ENCODE data around the gene FNBP1. TPM values are rescaled to one million over a fixed set of nuclear protein-coding genes. Genes with fewer than 3 reads are reported as not detected.
"Not testable (repeated sequence)": the region's sequence is repeated elsewhere in the genome, so short reads cannot be mapped to it uniquely, and the experiment has no call there.

Gene FNBP1
- total RNA-seq, 1 experiment from 2014 or later = 80.7 TPM

GRCh38 chr9:129983891-129984290, 59.1 kb downstream of the FNBP1 start:
- CTCF ChIA-PET = no interaction called here
- no peaks in the 10 kb centered on the region; the same call in 1 of the 2 replicates for H3K36me3 ChIP-seq (ENCODE audit: low read depth)
- H3K9me3 ChIP-seq (ENCODE audit: insufficient read depth, low read depth) = no peaks in the 10 kb centered on the region
- no peaks in the 10 kb centered on the region for H3K4me1 ChIP-seq (replicated peaks; ENCODE audit: insufficient read depth)
- no peak overlapping the region for H3K4me2 ChIP-seq
- TF ChIP-seq EZH2 (IDR thresholded peaks at IDR 0.05; ENCODE audit: low read depth) (no peak), CTCF (conservative IDR thresholded peaks at IDR 0.05) (no peak)
- no TSS peak for BruUV-seq (replicated peaks)
- H3K27ac ChIP-seq = no peak overlapping the region
- no peak overlapping the region for H2AFZ ChIP-seq
- POLR2A ChIA-PET (ENCODE audit: unreplicated experiment) = no interaction called here
- DNase-seq = no peak
- H3K27me3 ChIP-seq (ENCODE audit: insufficient read depth, low read depth) = no peaks in the 10 kb centered on the region
- H3F3A ChIP-seq (ENCODE audit: insufficient read depth, low read depth) = no peaks in the 10 kb centered on the region; the same call in 1 of the 2 replicates
- no peaks in the 10 kb centered on the region for H3K9me2 ChIP-seq (ENCODE audit: insufficient read depth)
- H3K79me2 ChIP-seq (ENCODE audit: low read depth) = no peaks in the 10 kb centered on the region
- H3K4me3 ChIP-seq = no peak overlapping the region
- H4K20me1 ChIP-seq (ENCODE audit: insufficient read depth) = no peaks in the 10 kb centered on the region
- intact Hi-C loops (cut with micrococcal nuclease; ENCODE audit: unreplicated experiment) = no loop called here

GRCh38 chr9:129981180-129981907, 61.6 kb downstream of the FNBP1 start:
- CTCF ChIA-PET = no interaction called here
- no peaks in the 10 kb centered on the region for H3K27me3 ChIP-seq (ENCODE audit: insufficient read depth, low read depth)
- H3K9me3 ChIP-seq (ENCODE audit: insufficient read depth, low read depth) = no peaks in the 10 kb centered on the region
- TF ChIP-seq EZH2 (IDR thresholded peaks at IDR 0.05; ENCODE audit: low read depth) = no peak
- no peak for TF ChIP-seq CTCF (conservative IDR thresholded peaks at IDR 0.05)
- no peaks in the 10 kb centered on the region for H4K20me1 ChIP-seq (ENCODE audit: insufficient read depth)
- H3K4me1 ChIP-seq (replicated peaks; ENCODE audit: insufficient read depth) = no peaks in the 10 kb centered on the region
- H3F3A ChIP-seq (ENCODE audit: insufficient read depth, low read depth) = no peaks in the 10 kb centered on the region; the same call in 1 of the 2 replicates
- H3K79me2 ChIP-seq (ENCODE audit: low read depth) = no peaks in the 10 kb centered on the region
- H3K9me2 ChIP-seq (ENCODE audit: insufficient read depth) = no peaks in the 10 kb centered on the region
- BruUV-seq (replicated peaks) = no TSS peak
- no peak overlapping the region for H3K27ac ChIP-seq
- no peak for DNase-seq
- POLR2A ChIA-PET (ENCODE audit: unreplicated experiment) = no interaction called here
- no peak overlapping the region for H3K4me3 ChIP-seq
- no peak overlapping the region for H3K4me2 ChIP-seq
- no peaks in the 10 kb centered on the region; the same call in 1 of the 2 replicates for H3K36me3 ChIP-seq (ENCODE audit: low read depth)
- intact Hi-C loops (cut with micrococcal nuclease; ENCODE audit: unreplicated experiment) = no loop called here
- no peak overlapping the region for H2AFZ ChIP-seq

GRCh38 chr9:129980224-129980623, 62.8 kb downstream of the FNBP1 start:
- H2AFZ ChIP-seq; H3K27ac ChIP-seq; H3K4me2 ChIP-seq; H3K9me3 ChIP-seq (ENCODE audit: insufficient read depth, low read depth); H3K36me3 ChIP-seq (ENCODE audit: low read depth); H3K9me2 ChIP-seq (ENCODE audit: insufficient read depth); H4K20me1 ChIP-seq (ENCODE audit: insufficient read depth); POLR2A ChIA-PET (ENCODE audit: unreplicated experiment); intact Hi-C loops (cut with micrococcal nuclease; ENCODE audit: unreplicated experiment); H3K4me1 ChIP-seq (replicated peaks; ENCODE audit: insufficient read depth); H3F3A ChIP-seq (ENCODE audit: insufficient read depth, low read depth); CTCF ChIA-PET; H3K4me3 ChIP-seq; H3K27me3 ChIP-seq (ENCODE audit: insufficient read depth, low read depth); DNase-seq; BruUV-seq (replicated peaks); H3K79me2 ChIP-seq (ENCODE audit: low read depth): not testable (repeated sequence)

All from PC-9 (cell line).